ENCODE measurements around the gene SVOP.
"Not testable (repeated sequence)": the region's sequence is repeated elsewhere in the genome, so short reads cannot be mapped to it uniquely, and the experiment has no call there.

The SVOP gene

GRCh38 chr12:109029411-109029810 lies 8.5 kb upstream of the SVOP start:
- DNase-seq, result no peak

DNA sequence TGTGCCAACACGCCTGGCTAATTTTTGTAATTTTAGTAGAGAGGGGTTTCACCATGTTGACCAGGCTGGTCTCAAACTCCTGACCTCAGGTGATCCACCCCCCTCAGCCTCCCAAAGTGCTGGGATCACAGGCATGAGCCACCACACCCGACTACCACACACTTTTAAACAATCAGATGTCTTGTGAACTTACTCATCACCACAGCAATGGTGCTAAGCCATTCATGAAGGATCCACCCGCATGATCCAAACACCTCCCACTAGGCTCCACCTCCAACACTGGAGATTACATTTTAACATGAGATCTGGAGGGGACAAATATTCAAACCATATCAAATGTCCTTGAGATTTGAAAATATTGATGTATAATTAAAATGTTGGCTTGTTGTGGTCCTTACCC lies 7.8 kb upstream of the SVOP start:
- DNase-seq, result not testable (repeated sequence)

DNA sequence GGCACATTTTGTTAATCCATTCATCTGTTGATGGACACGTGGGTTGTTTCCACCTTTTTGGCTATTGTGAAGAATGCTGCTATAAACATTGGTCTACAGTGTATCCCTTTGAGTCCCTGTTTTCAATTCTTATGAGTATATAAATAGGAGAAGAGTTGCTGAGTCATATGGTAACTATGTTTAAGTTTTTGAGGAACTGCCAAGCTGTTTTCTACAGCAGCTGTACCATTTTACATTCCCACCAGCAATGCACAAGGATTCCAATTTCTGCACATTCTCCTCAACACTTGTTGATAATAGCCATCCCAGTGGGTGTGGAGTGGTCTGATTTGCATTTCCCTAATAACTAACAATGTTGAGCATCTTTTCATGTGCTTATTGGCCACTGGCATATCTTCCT lies 6.9 kb upstream of the SVOP start:
- no peak for DNase-seq

DNA sequence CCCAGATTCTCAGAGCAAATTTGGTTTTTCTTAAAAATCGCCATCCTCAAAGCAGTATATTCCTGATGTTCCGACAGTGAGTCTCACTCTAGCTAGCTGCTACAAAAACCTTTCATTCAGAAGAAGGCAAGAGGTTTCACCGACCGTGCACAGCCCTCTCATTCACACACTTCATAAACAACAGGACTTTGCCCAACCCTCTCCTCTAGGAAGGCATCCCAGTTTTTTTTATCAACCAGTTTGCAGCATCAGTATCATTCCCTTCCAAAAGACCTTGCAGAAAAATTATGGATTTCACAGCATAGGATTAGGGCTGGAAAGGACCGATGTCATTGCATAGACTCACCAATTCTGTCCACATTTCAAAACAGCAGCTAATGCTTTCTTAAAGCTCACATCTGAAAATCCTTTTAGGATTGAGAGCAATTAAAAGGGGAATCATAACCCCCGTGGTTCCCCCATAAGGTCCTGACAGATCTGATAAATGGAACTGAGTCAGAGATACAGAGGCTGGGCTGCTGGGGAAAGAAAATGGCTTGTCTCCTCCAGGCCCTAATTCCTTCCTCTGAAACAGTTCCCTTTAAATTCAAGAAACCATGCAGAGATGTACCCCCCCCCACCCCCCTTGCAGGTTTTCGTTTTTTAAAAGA lies 597 bp downstream of the SVOP start:
- no peak for DNase-seq

- DNase-seq, result no peak
These were observed 2.6 kb downstream of the SVOP start for GRCh38 chr12:109018296-109018695.

- DNase-seq, result no peak
These were observed 3.9 kb downstream of the SVOP start for GRCh38 chr12:109016978-109017377.

DNA sequence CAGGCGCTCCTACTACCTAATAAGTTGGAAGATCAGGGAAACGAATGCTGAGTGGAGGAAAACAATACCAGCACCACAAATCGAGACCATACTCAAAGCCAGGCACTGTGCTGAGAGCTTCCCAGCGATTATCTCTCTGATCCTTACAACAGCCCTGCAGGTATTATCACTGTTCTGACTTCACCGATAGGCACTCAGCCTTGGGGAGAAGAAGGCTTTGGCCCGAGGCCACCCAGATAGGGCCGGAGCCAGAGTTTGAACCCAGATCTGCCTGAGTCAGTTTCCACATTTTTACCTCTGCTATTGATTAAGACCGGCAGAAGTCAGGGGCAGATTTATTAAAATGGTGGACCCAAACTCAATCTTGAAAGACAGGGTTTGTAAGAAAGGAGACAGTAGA lies 4.9 kb downstream of the SVOP start:
- no peak for DNase-seq

DNA sequence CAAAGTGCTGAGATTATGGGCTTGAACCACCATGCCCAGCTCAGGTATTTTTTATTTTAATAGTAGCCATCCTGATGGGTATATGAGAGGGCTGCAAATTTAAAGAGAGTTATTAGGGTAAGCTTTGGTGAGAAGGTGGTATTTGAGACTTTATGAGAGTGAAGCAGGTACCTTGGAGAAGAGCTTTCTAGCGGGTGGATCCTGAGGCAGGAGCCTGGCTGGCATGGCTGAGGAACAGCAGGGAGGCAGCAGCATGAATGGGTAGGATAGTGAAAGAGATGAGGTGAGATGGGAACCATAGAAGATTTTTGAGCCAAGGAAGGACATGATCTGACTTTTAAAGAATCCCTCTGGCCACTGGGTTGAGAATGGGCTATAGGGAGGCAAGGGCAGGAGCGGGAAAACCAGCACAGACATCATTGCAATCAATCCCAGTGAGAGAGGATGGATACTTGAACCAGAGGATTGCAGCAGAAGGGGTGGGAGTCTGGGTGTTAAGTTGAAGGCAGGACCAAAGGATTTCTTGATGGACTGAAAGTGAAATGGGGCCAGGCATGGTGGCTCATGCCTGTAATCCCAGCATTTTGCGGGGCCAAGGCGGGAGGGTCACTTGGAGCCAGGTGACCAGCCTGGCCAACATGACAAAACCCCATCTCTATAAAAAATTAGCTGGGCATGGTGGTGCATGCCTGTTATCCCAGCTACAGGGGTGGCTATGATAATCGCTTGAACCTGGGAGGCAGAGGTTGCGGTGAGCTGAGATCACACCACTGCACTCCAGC lies 5.7 kb downstream of the SVOP start:
- no peak for DNase-seq

- no peak for DNase-seq
These were observed 10.6 kb downstream of the SVOP start for GRCh38 chr12:109010259-109010658.

- DNase-seq, result no peak
These were observed 11.1 kb downstream of the SVOP start for GRCh38 chr12:109009766-109010165.

- no peak for DNase-seq
These were observed 16.9 kb downstream of the SVOP start for GRCh38 chr12:109004017-109004416.

GRCh38 chr12:108996320-108996719 lies 24.5 kb downstream of the SVOP start:
- DNase-seq, result no peak

DNA sequence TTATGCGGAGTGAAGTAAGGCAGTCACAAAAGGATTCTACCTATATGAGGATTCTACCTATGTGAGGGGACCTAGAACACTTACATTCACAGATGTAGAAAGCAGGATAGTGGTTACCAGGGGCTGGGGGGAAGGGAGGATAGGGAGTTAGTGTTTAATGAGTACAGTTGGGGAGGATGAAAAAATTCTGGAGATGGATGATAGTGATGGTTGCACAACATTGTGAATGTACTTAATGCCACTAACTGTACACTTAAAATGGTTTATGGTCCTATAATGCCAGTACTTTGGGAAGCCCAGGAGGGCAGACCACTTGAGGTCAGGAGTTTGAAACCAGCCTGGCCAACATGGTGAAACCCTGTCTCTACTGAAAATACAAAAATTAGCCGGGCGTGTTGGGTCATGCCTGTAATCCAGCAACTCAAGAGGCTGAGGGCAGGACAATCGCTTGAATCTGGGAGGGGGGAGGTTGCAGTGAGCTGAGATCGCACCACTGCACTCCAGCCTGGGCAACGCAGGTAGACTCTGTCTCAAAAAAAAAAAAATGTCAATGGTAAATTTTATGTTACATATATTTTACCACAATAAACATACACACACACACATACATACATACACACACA lies 25.4 kb downstream of the SVOP start:
- DNase-seq, result no peak

DNA sequence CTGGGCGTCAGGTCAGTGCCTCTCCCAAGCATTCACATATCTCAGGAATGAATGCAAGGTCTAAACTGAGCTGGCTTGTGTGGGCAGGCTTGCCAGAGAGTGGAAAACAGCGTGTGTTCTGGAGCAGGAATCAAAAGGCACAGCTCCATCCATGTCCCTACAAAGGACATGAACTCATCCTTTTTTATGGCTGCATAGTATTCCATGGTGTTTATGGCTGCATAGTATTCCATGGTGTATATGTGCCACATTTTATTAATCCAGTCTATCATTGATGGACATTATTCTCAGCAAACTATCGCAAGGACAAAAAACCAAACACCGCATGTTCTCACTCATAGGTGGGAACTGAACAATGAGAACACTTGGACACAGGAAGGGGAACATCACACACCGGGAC lies 30.8 kb downstream of the SVOP start:
- not testable (repeated sequence) for DNase-seq

DNA sequence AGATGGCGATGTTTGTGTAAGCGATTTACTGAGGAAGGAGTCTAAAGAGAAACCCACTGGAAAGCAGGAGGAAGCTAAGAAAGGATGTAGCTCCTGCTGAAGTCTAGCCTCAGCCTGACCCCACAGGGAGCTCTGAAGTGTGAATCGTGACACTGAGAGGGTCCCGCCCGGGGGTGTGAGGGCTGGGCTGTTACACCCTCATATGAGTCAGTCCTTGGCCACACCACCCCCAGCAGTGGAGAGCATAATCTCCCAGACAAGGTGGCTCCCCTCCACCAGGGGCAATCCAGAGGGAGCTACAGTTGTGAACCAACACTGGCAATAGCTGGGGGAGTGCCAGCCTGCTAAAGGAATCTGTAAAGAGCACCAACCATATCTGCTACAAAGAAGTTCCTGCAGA lies 31.5 kb downstream of the SVOP start:
- DNase-seq, result no peak

DNA sequence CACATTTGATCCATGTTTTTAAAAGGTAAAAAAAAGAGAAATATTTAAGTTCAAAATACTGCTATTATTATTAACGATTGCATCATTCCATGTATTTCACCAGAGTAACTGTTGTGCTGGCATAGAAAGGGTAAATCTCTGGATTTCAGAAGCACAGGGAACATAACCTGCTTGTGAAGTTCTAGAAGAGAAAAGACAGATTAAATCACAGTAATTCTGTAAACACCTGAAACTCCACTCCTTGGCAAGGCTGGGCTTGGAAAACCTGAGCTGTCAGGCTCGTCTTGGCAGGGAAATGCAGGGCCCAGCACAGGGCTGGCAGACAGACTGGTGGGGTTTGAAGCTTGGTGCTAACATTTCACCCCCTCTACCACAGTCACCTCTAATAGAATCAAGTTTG lies 35.1 kb downstream of the SVOP start:
- DNase-seq, result no peak

- no peak for DNase-seq
These were observed 37.6 kb downstream of the SVOP start for GRCh38 chr12:108983227-108983626.

DNA sequence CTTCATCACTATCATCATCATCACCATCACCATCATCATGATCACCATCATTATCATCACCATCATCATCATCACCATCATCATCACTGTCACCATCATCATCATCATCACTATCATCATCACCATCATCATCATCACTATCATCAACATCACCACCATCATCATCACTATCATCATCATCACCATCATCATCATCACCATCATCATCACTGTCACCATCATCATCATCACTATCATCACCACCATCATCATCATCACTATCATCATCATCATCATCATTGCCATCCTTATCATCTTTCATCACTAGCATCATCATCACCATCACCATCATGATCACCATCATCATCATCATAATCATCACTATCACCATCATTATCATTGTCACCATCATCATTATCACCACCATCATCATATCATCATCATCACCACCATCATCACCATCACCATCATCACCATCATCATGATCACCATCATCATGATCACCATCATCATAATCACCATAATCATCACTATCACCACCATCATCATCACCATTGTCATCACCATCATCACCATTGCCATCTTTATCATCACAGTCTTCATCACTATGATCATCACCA lies 38.1 kb downstream of the SVOP start:
- no peak for DNase-seq

DNA sequence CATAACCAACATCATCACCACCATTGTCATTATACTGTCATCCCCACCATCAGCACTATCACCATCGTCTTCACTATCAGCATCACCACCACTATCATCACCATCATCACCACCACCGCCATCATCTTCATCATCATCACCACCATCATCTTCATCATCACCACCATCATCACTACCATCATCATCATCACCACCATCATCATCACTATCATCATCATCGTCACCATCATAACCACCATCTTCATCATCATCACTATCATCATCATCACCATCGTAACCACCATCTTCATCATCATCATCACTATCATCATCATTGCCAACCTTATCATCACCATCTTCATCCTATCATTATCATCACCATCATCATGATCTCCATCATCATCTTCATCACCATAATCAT lies 39.0 kb downstream of the SVOP start:
- DNase-seq, result no peak

DNA sequence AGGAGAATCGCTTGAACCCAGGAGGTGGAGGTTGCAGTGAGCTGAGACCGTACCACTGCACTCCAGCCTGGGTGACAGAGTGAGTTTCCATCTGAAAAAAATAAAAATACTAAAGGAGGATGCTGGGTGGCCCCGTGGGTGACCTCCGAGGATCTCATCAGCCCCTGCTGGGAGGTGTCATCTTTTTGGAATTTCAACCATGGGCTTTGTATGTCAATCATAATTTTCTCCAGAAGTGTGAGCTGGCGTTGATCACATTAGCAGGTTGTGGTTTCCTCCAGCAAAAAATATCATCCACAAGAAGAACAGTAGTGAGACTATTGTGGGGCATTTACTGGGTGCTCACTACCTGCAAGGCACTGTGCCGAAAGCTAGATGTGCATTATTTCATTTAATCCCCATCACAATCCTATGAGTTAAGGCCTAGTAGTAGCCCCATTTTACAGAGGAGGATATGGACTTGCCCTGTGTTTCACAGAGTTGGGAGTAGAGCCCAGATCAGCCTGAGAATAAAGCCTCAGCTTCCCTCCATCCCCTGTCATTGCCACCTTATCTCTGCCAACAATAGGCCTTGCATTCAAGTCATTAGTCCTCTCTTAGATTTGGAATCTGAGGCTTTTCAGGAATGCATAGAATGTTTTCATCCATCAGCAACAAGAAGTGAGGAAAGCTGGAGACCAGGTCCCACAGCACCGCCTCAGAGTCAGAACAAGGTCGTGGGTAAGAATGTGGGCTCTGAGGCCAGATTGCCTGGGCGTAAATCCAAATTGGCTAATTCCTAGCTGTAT lies 39.8 kb downstream of the SVOP start:
- DNase-seq, result no peak

DNA sequence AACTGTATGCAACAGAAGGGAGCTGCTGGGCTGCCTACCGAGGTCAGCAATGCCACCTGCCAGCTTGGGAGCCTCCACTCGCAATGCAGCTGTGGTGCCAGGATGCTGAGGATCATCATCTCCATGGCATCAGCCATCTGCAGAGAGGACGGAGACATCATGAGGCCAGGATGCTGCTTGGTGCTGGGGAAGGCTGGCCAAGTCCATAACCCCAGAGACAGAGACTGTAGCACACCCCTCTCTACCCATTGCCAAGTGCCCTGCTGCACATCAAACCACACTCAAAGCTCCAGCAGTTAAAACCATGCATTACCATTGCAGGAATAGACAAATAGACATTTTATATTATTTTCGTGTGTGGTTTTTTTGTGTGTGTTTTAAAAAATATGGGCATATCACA lies 43.5 kb downstream of the SVOP start:
- no peak for DNase-seq

- no peak for DNase-seq
These were observed 45.8 kb downstream of the SVOP start for GRCh38 chr12:108975024-108975593.
